Measurements from ENCODE around the gene TOB2. TPM values are rescaled to one million over a fixed set of nuclear protein-coding genes. Genes with fewer than 3 reads are reported as not detected.

The TOB2 gene
- total and polyA plus RNA-seq, 9 of the 15 experiments (the other 6 are each of a cell fraction or from before 2014, with no cell fraction given), result 3.3 to 20.5 (median 7.3) TPM

GRCh38 chr22:41468381-41469217 is 22.0 kb upstream of the TOB2 start, which contains the start of the genes ACO2 and PHF5A (continued):
- TF ChIP-seq JUND (IDR thresholded peaks at IDR 0.05; ENCODE audit: borderline replicate concordance, low read depth, low read length) (peak; percentile 35), JUND (tag; IDR thresholded peaks at IDR 0.05; ENCODE audit: borderline replicate concordance, low read depth, low read length) (0 out of 3 replicates have a peak, but pooled peaks have one; percentile 10), NFYB (IDR thresholded peaks at IDR 0.05; ENCODE audit: extremely low read depth, insufficient read length) (peak; percentile 97), RBM25 (IDR thresholded peaks at IDR 0.05; ENCODE audit: low read depth, low read length, severe bottlenecking) (peak; percentile 85), NR2C2 (CRISPR knock-in tag; IDR thresholded peaks at IDR 0.05) (peak; percentile 97), NR2C2 (tag; IDR thresholded peaks at IDR 0.05) (peak; percentile 99), HDAC1 (IDR thresholded peaks at IDR 0.05) (peak in 1 of 2 experiments; percentile 86; a peak in 2 of 4 replicates), SREBF1 (IDR thresholded peaks at IDR 0.05; ENCODE audit: borderline replicate concordance, low read depth, low read length) (no peak), ZNF740 (CRISPR knock-in tag; IDR thresholded peaks at IDR 0.05) (no peak), ZNF740 (tag; IDR thresholded peaks at IDR 0.05) (no peak), MTA1 (IDR thresholded peaks at IDR 0.05; ENCODE audit: borderline replicate concordance) (peak; percentile 97), POLR2B (IDR thresholded peaks at IDR 0.05; ENCODE audit: low read depth, partially characterized antibody) (peak; percentile 50), C11orf30 (IDR thresholded peaks at IDR 0.05; ENCODE audit: low read depth) (peak; percentile 98), ELF1 (tag; IDR thresholded peaks at IDR 0.05) (peak; percentile 95), LCOR (CRISPR knock-in tag; IDR thresholded peaks at IDR 0.05) (peak; percentile 69; the same call in 1 of the 2 replicates), EP400 (IDR thresholded peaks at IDR 0.05) (peak; percentile 94), CHAMP1 (IDR thresholded peaks at IDR 0.05) (no peak), MCM7 (IDR thresholded peaks at IDR 0.05) (no peak), MLLT1 (IDR thresholded peaks at IDR 0.05) (peak in 1 of 2 experiments; percentile 41; a peak in 1 of 4 replicates), ZNF766 (CRISPR knock-in tag; conservative IDR thresholded peaks at IDR 0.05) (peak; percentile 56; the same call in 1 of the 2 replicates), KLF13 (tag; IDR thresholded peaks at IDR 0.05; ENCODE audit: borderline replicate concordance, low read depth) (peak; percentile 76; the same call in 1 of the 2 replicates), ZNF197 (CRISPR knock-in tag; IDR thresholded peaks at IDR 0.05; ENCODE audit: low read depth) (0 out of 2 replicates have a peak, but pooled peaks have one; percentile 78), SRF (CRISPR knock-in tag; IDR thresholded peaks at IDR 0.05) (peak in 1 of 2 experiments; percentile 90; a peak in 2 of 4 replicates), ELF2 (CRISPR knock-in tag; IDR thresholded peaks at IDR 0.05) (peak; percentile 93)

All from K562 (cell line).